CD1c-positive myeloid dendritic cell (primary cell): ENCODE results near the gene CDH12.
"Not testable (repeated sequence)": the region's sequence is repeated elsewhere in the genome, so short reads cannot be mapped to it uniquely, and the experiment has no call there.

Source experiments
- DNase-seq: peaks from one replicate; pipeline ENCODE4 v3.0.0-alpha.2; 2016; ENCODE audit errors: extremely low spot score

Gene CDH12

GRCh38 chr5:22852807-22853660, at the start of gene CDH12:
TSS of gene CDH12 (minus strand) at chr5:22853344.
- DNase-seq = no peak

GRCh38 chr5:22901885-22902284, 48.7 kb upstream of the CDH12 start:
- DNase-seq = no peak

GRCh38 chr5:22900801-22901310, 47.7 kb upstream of the CDH12 start:
- no peak for DNase-seq

- no peak for DNase-seq
Observed at GRCh38 chr5:22899341-22899740, 46.2 kb upstream of the CDH12 start.

GRCh38 chr5:22896152-22896551, 43.0 kb upstream of the CDH12 start:
- no peak for DNase-seq

GRCh38 chr5:22892441-22892840, 39.3 kb upstream of the CDH12 start:
- DNase-seq = no peak

- DNase-seq = no peak
Observed at GRCh38 chr5:22889720-22890119, 36.6 kb upstream of the CDH12 start.

- DNase-seq = no peak
Observed at GRCh38 chr5:22887566-22887965, 34.4 kb upstream of the CDH12 start.

GRCh38 chr5:22858911-22859310, 5.8 kb upstream of the CDH12 start:
- DNase-seq = not testable (repeated sequence)

- DNase-seq = no peak
Observed at GRCh38 chr5:22855824-22856223, 2.7 kb upstream of the CDH12 start.

GRCh38 chr5:22850981-22851380, 2.2 kb downstream of the CDH12 start:
- DNase-seq = no peak

GRCh38 chr5:22846693-22847092, 6.5 kb downstream of the CDH12 start:
- DNase-seq = no peak

GRCh38 chr5:22844636-22845035, 8.5 kb downstream of the CDH12 start:
- DNase-seq = no peak

GRCh38 chr5:22844155-22844554, 9.0 kb downstream of the CDH12 start:
- no peak for DNase-seq

- no peak for DNase-seq
Observed at GRCh38 chr5:22842574-22842973, 10.6 kb downstream of the CDH12 start.

GRCh38 chr5:22837803-22838202, 15.3 kb downstream of the CDH12 start:
- no peak for DNase-seq

GRCh38 chr5:22835686-22836085, 17.5 kb downstream of the CDH12 start:
- DNase-seq = no peak

- no peak for DNase-seq
Observed at GRCh38 chr5:22793463-22793862, 59.7 kb downstream of the CDH12 start.

- no peak for DNase-seq
Observed at GRCh38 chr5:22787807-22788206, 65.3 kb downstream of the CDH12 start.

- DNase-seq = no peak
Observed at GRCh38 chr5:22787398-22787797, 65.7 kb downstream of the CDH12 start.

GRCh38 chr5:22780756-22781155, 72.4 kb downstream of the CDH12 start:
- no peak for DNase-seq

- DNase-seq = no peak
Observed at GRCh38 chr5:22779499-22779898, 73.6 kb downstream of the CDH12 start.

GRCh38 chr5:22776285-22776684, 76.9 kb downstream of the CDH12 start:
- no peak for DNase-seq

- not testable (repeated sequence) for DNase-seq
Observed at GRCh38 chr5:22774214-22774613, 78.9 kb downstream of the CDH12 start.
